Testis (tissue), 2 donors: ENCODE results near the gene FAM53C.

Experiments
- POLR2A ChIP-seq: fragments of 450-650 bp; IDR thresholded peaks from one replicate; pipeline ENCODE4 v1.6.1; 2017; ENCODE audit warnings: antibody characterized with exemption, mild to moderate bottlenecking, moderate library complexity
- TF ChIP-seq, protein P1 (sequence below), 3 experiments: fragments of 450-650 bp in 2 of 3; fragments of 200-600 bp in 1 of 3; sonication (generic) in 1 of 3; IDR thresholded peaks; one replicate each; pipeline ENCODE4 v1.5.1; 2016 to 2019; ENCODE audit warnings: antibody characterized with exemption in 3 of 3, mild to moderate bottlenecking in 2 of 3, moderate library complexity in 1 of 3

DNA sequence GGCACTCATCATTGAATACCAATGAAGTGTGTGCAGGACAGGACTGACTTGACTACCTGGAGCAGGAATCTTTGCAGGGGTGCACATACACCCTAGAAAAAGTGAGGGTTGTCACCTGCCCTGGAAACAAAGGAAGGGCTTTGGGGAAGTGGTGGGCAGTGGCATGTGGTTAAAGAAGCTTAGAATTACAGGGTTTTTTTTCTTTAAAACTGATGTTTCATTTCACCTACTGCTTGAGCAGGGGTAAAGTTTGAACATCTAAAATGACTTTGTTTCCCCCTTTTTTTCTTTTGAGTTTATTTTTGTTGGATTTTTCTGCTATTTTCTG is 12.5 kb downstream of the FAM53C start:
- TF ChIP-seq, protein P1, sequence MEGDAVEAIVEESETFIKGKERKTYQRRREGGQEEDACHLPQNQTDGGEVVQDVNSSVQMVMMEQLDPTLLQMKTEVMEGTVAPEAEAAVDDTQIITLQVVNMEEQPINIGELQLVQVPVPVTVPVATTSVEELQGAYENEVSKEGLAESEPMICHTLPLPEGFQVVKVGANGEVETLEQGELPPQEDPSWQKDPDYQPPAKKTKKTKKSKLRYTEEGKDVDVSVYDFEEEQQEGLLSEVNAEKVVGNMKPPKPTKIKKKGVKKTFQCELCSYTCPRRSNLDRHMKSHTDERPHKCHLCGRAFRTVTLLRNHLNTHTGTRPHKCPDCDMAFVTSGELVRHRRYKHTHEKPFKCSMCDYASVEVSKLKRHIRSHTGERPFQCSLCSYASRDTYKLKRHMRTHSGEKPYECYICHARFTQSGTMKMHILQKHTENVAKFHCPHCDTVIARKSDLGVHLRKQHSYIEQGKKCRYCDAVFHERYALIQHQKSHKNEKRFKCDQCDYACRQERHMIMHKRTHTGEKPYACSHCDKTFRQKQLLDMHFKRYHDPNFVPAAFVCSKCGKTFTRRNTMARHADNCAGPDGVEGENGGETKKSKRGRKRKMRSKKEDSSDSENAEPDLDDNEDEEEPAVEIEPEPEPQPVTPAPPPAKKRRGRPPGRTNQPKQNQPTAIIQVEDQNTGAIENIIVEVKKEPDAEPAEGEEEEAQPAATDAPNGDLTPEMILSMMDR (IDR thresholded peaks at IDR 0.05): no peak
- TF ChIP-seq POLR2A: no peak
